CD14-positive monocyte (primary cell): ENCODE results near the gene CPED1. TPM values are rescaled to one million over a fixed set of nuclear protein-coding genes. Genes with fewer than 3 reads are reported as not detected.

Source experiments
- DNase-seq, 3 donors: peaks; one replicate each; pipeline ENCODE4 v3.0.0-alpha.2; 2011 to 2022
- H2AFZ ChIP-seq: 2 replicates; pipeline ENCODE4 v1.6.0; 2012; ENCODE audit warnings: mild to moderate bottlenecking, low read depth, low read length, inconsistent platforms; ENCODE audit not compliant: insufficient read depth, poor library complexity, severe bottlenecking
- H3K27ac ChIP-seq, 2 donors: 1 replicate in 1 of 2; 2 replicates in 1 of 2; pipeline ENCODE4 v1.5.1; 2012 to 2013; ENCODE audit warnings: low read length in 2 of 2, control low read depth in 1 of 2, inconsistent platforms in 1 of 2, low read depth in 1 of 2, mild to moderate bottlenecking in 1 of 2
- H3K27me3 ChIP-seq, 2 donors: one replicate each; pipeline versions ENCODE4 v1.6.0 to v1.6.1; 2011 to 2013; ENCODE audit warnings: low read length in 2 of 2; ENCODE audit not compliant: control insufficient read depth in 2 of 2, insufficient read depth in 2 of 2
- H3K36me3 ChIP-seq, 2 donors: replicated peaks in 1 of 2; 1 replicate in 1 of 2; 2 replicates in 1 of 2; pipeline versions ENCODE4 v1.5.1 to v1.6.1; 2012 to 2013; ENCODE audit warnings: low read length in 2 of 2, control low read depth in 1 of 2, inconsistent platforms in 1 of 2, mild to moderate bottlenecking in 1 of 2; ENCODE audit not compliant: insufficient read depth in 2 of 2, control insufficient read depth in 1 of 2
- H3K4me1 ChIP-seq, 2 donors: 1 replicate in 1 of 2; 2 replicates in 1 of 2; pipeline versions ENCODE4 v1.5.1 to v1.6.1; 2012 to 2013; ENCODE audit warnings: low read length in 2 of 2, control low read depth in 1 of 2, inconsistent platforms in 1 of 2, mild to moderate bottlenecking in 1 of 2, moderate library complexity in 1 of 2; ENCODE audit not compliant: insufficient read depth in 2 of 2, control insufficient read depth in 1 of 2
- H3K4me2 ChIP-seq: replicated peaks from 2 replicates; pipeline ENCODE3; 2012; ENCODE audit warnings: low read length, moderate library complexity, mild to moderate bottlenecking; ENCODE audit not compliant: poor library complexity, severe bottlenecking; ENCODE audit errors: extremely low read depth
- H3K4me3 ChIP-seq, 3 experiments: fragments of 200-600 bp in 1 of 3; sonication (generic) in 1 of 3; replicated peaks in 1 of 3; 1 replicate in 2 of 3; 2 replicates in 1 of 3; pipeline ENCODE4 v1.5.1; 2011 to 2013; ENCODE audit warnings: low read length in 3 of 3, mild to moderate bottlenecking in 3 of 3, control low read depth in 2 of 3, low read depth in 2 of 3, inconsistent platforms in 1 of 3, moderate library complexity in 1 of 3
- H3K79me2 ChIP-seq: 2 replicates; pipeline ENCODE4 v1.6.0; 2012; ENCODE audit warnings: mild to moderate bottlenecking, control low read depth, inconsistent platforms, low read length, moderate library complexity; ENCODE audit not compliant: insufficient read depth
- H3K9ac ChIP-seq: 2 replicates; pipeline ENCODE4 v1.6.0; 2017; ENCODE audit warnings: low read length, mild to moderate bottlenecking; ENCODE audit not compliant: insufficient read depth, poor library complexity, severe bottlenecking
- H3K9me3 ChIP-seq, 2 donors: replicated peaks in 1 of 2; 1 replicate in 1 of 2; 2 replicates in 1 of 2; pipeline versions ENCODE4 v1.5.1 to v1.6.1; 2012 to 2013; ENCODE audit warnings: low read length in 2 of 2, control low read depth in 1 of 2; ENCODE audit not compliant: control insufficient read depth in 1 of 2, insufficient read depth in 1 of 2
- H4K20me1 ChIP-seq: 2 replicates; pipeline ENCODE4 v1.6.0; 2012; ENCODE audit warnings: mild to moderate bottlenecking, low read length, control low read depth, moderate library complexity; ENCODE audit not compliant: insufficient read depth
- H3K27ac Mint-ChIP-seq, 7 donors: one replicate each; pipeline ENCODE4 v1.8.0; 2020; ENCODE audit warnings: mild to moderate bottlenecking in 7 of 7, mixed read lengths in 7 of 7, moderate library complexity in 6 of 7, inconsistent platforms in 2 of 7
- H3K27me3 Mint-ChIP-seq, 3 donors: one replicate each; pipeline ENCODE4 v1.8.0; 2021 to 2022; ENCODE audit warnings: low read depth in 3 of 3, mild to moderate bottlenecking in 3 of 3, mixed read lengths in 3 of 3, moderate library complexity in 3 of 3, inconsistent platforms in 1 of 3
- H3K36me3 Mint-ChIP-seq, 2 donors: one replicate each; pipeline ENCODE4 v1.8.0; 2020; ENCODE audit warnings: mixed read lengths in 2 of 2, inconsistent platforms in 1 of 2, mild to moderate bottlenecking in 1 of 2
- H3K4me1 Mint-ChIP-seq: one replicate; pipeline ENCODE4 v1.8.0; 2020; ENCODE audit warnings: mild to moderate bottlenecking, mixed read lengths
- H3K4me3 Mint-ChIP-seq, 2 donors: one replicate each; pipeline ENCODE4 v1.8.0; 2020; ENCODE audit warnings: mild to moderate bottlenecking in 2 of 2, mixed read lengths in 2 of 2, moderate library complexity in 1 of 2
- H3K9me3 Mint-ChIP-seq, 7 donors: one replicate each; pipeline ENCODE4 v1.8.0; 2020 to 2022; ENCODE audit warnings: mixed read lengths in 7 of 7, mild to moderate bottlenecking in 6 of 7, moderate library complexity in 6 of 7, inconsistent platforms in 2 of 7
- CTCF ChIP-seq: fragments of 200-600 bp; IDR thresholded peaks from one replicate; pipeline ENCODE4 v1.8.0; 2022; ENCODE audit warnings: antibody characterized with exemption, mild to moderate bottlenecking
- WGBS: methylation state at CpG from one replicate; pipeline ENCODE4 v1.1.5; 2013; ENCODE audit warnings: missing lambda C conversion rate; ENCODE audit not compliant: insufficient coverage; 5-methylcytosine and 5-hydroxymethylcytosine counted together
- intact Hi-C, 2 donors: fragments of 100-400 bp; cut with micrococcal nuclease; formaldehyde crosslinking; loops; one replicate each; pipeline versions ENCODE4 v1.15.0 to v1.15.1; 2023
- polyA plus RNA-seq, 3 donors: library from polyadenylated mRNA; depleted of rRNA in 1 of 3; unstranded in 2 of 3; stranded (reverse) in 1 of 3; fragments of 300-500 nt in 2 of 3; fragments of >200 nt in 1 of 3; fragmentation: Illumina TruSeq in 2 of 3; gene quantifications; 1 replicate in 2 of 3; 2 replicates in 1 of 3; pipeline ENCODE4 v1.2.3, GENCODE V29; 2012 to 2021

The CPED1 gene
- polyA plus RNA-seq, 3 donors: 9.8 to 30.0 (median 20.4) TPM

- Histone ChIP-seq H3K4me1 (no peaks in the 10 kb centered on the region), H3K79me2 (peaks cover 18% of the 10 kb centered on the region), H3K27ac (no peak overlapping the region), H3K9me3 (no peaks in the 10 kb centered on the region), H3K9ac (no peak overlapping the region), H3K4me2 (no peak overlapping the region), H2AFZ (no peak overlapping the region), H3K27me3 (no peaks in the 10 kb centered on the region), H3K36me3 (peaks cover 62 to 77% of the 10 kb centered on the region in 2 donors), H4K20me1 (peaks cover 46% of the 10 kb centered on the region), H3K4me3 (no peak overlapping the region)
- H3K4me3 Mint-ChIP-seq: no peak overlapping the region
- H3K36me3 Mint-ChIP-seq: peaks cover 42 to 68% of the 10 kb centered on the region in 2 donors
- no peak for DNase-seq
- intact Hi-C loops: no loop called here
- no CpG with 5 or more reads among the region's 1 CpG for WGBS
- H3K9me3 Mint-ChIP-seq: peaks cover 0 to 2% (median 0%) of the 10 kb centered on the region in 7 donors
- H3K27me3 Mint-ChIP-seq: no peaks in the 10 kb centered on the region
- no peaks in the 10 kb centered on the region for H3K4me1 Mint-ChIP-seq
- H3K27ac Mint-ChIP-seq: no peak overlapping the region
- no peak for TF ChIP-seq CTCF
Measured at GRCh38 chr7:120960714-120961113, 27.8 kb upstream of the CPED1 start.

- Histone ChIP-seq H3K36me3 (peaks cover 63 to 77% of the 10 kb centered on the region in 2 donors), H3K27ac (peak overlapping the region in 1 of 2 donors; percentile 5), H2AFZ (no peak overlapping the region), H3K27me3 (no peaks in the 10 kb centered on the region), H3K9ac (no peak overlapping the region), H4K20me1 (peaks cover 44% of the 10 kb centered on the region), H3K79me2 (peaks cover 18% of the 10 kb centered on the region), H3K4me2 (no peak overlapping the region), H3K9me3 (no peaks in the 10 kb centered on the region), H3K4me1 (no peaks in the 10 kb centered on the region), H3K4me3 (no peak overlapping the region)
- intact Hi-C loops: no loop called here
- Mint-ChIP-seq H3K27me3 (no peaks in the 10 kb centered on the region), H3K27ac (peak overlapping the region in 2 of 7 donors; percentile 8 to 49), H3K9me3 (peaks cover 0 to 2% (median 0%) of the 10 kb centered on the region in 7 donors), H3K4me3 (no peak overlapping the region), H3K36me3 (peaks cover 41 to 68% of the 10 kb centered on the region in 2 donors), H3K4me1 (no peaks in the 10 kb centered on the region)
- DNase-seq: no peak
- no CpG with 5 or more reads among the region's 1 CpG for WGBS
- TF ChIP-seq CTCF: no peak
Measured at GRCh38 chr7:120961638-120962173, 26.8 kb upstream of the CPED1 start.
